SK-N-MC (cell line): ENCODE data around the gene TAF4B.

Source experiments
- EZH2 ChIP-seq: fragments of 200-600 bp; sonication (generic); IDR thresholded peaks from one replicate; pipeline ENCODE4 v1.6.1; 2017; ENCODE audit warnings: antibody characterized with exemption
- FOXP2 ChIP-seq: optimal IDR thresholded peaks from 2 replicates; pipeline ENCODE3; 2011; ENCODE audit warnings: mild to moderate bottlenecking, moderate library complexity; ENCODE audit not compliant: insufficient read depth; ENCODE audit errors: extremely low read length, control extremely low read depth
- POLR2AphosphoS5 ChIP-seq: IDR thresholded peaks from 2 replicates; pipeline ENCODE4 v1.6.1; 2012; ENCODE audit warnings: mild to moderate bottlenecking, low read depth, low read length, borderline replicate concordance

DNA sequence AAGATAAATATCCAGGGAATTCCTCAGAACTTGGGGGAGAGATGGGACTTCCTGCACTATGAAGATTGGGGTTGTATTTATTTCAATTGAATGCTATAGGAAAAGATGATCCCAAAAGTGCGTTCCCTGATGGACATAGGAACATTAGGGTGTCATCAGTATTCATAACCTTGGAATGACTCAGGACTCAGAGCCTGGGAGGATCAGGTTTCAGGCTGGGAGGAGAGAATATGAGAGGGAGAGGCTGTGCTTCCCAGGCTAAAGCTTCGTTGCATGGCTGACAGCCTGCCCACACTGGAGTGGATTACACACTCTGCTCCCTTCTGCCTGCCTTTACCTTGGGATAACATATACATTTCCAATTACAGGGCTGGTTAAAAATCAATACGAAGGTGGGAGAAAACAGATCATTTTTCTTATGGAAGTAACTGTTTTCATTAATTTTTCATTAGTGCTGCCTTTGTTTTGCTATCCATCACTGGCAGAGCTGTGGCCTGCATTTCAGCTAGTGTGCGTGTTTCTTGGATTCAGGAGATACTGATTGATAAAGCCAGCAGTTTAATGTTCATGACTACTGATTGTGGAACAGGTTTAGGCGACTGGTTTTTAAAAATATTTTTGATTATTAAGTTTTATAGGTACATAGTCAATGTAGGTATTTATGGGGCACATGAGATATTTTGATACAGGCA, 203.4 kb downstream of the TAF4B start:
- TF ChIP-seq POLR2AphosphoS5, result no peak
- TF ChIP-seq EZH2, result no peak
- TF ChIP-seq FOXP2, result no peak
